H1 (cell line): Measurements from ENCODE around the gene STX5.

Experiments
- GABPA ChIP-seq: IDR thresholded peaks from 2 replicates; pipeline ENCODE4 v1.6.1; 2011; ENCODE audit warnings: mild to moderate bottlenecking, low read length, moderate library complexity, borderline replicate concordance; ENCODE audit not compliant: insufficient read depth
- JUN ChIP-seq: IDR thresholded peaks from 2 replicates; pipeline ENCODE4 v1.6.1; 2011; ENCODE audit warnings: low read depth, mild to moderate bottlenecking, improper control_type of control experiment, low read length
- POLR2A ChIP-seq, 2 experiments: IDR thresholded peaks; 1 replicate in 1 of 2; 2 replicates in 1 of 2; pipeline ENCODE4 v1.6.1; 2011; ENCODE audit warnings: low read depth in 2 of 2, low read length in 2 of 2, mild to moderate bottlenecking in 2 of 2; ENCODE audit errors: control extremely low read depth in 1 of 2
- SIN3A ChIP-seq, 2 experiments: IDR thresholded peaks in 1 of 2; conservative IDR thresholded peaks in 1 of 2; 2 replicates each; pipeline ENCODE4 v1.6.1; 2011 to 2012; ENCODE audit warnings: low read length in 2 of 2, improper control_type of control experiment in 1 of 2, low read depth in 1 of 2, mild to moderate bottlenecking in 1 of 2
- TBP ChIP-seq: IDR thresholded peaks from 2 replicates; pipeline ENCODE4 v1.6.1; 2011; ENCODE audit warnings: low read depth, low read length, improper control_type of control experiment
- TF ChIP-seq, protein P1 (sequence below), 3 experiments: IDR thresholded peaks; 1 replicate in 2 of 3; 2 replicates in 1 of 3; pipeline versions ENCODE4 v1.5.1 to v1.6.1; 2011; ENCODE audit warnings: low read length in 3 of 3, mild to moderate bottlenecking in 3 of 3, inconsistent platforms in 2 of 3, low read depth in 1 of 3, moderate library complexity in 1 of 3; ENCODE audit not compliant: insufficient read depth in 1 of 3; ENCODE audit errors: control extremely low read depth in 1 of 3

DNA sequence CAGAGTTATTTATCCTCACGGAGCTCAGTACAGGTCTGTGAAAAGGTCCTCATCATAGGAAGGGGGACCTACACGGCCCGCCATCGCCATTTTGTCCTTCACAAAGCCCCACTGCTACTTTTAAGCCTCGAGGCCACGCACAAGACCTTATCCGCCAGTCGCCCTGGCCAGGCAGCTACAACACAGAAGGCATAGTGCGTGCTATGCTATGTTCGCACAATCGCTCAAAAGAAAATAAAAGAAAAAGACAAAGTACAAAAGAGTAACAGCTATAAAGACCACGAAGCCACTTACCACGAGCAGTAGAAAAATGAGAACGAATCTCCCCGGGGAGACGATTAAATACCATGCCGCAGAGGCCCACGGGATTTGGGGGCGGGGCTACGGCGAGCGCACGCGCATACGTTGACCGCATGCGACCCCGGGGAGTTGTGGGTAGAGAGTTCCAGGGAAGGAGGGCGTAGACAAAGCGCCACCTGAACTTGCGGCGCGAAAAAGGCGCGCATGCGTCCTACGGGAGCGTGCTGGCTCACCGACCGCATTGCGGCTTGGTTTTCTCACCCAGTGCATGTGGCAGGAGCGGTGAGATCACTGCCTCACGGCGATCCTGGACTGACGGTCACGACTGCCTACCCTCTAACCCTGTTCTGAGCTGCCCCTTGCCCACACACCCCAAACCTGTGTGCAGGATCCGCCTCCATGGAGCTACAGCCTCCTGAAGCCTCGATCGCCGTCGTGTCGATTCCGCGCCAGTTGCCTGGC is 23.9 kb upstream of the STX5 start:
- TF ChIP-seq POLR2A (IDR thresholded peaks at IDR 0.05; ENCODE audit: control extremely low read depth in 1 of 2, low read depth in 2 of 2, low read length in 2 of 2), result peak; percentile 98 to 99
- TF ChIP-seq JUN, result no peak
- peak; percentile 82 to 86; a peak in 3 of 4 replicates for TF ChIP-seq SIN3A (conservative IDR thresholded peaks at IDR 0.05 in 1 of 2, IDR thresholded peaks at IDR 0.05 in 1 of 2; ENCODE audit: low read depth in 1 of 2, low read length in 2 of 2)
- TF ChIP-seq, protein P1, sequence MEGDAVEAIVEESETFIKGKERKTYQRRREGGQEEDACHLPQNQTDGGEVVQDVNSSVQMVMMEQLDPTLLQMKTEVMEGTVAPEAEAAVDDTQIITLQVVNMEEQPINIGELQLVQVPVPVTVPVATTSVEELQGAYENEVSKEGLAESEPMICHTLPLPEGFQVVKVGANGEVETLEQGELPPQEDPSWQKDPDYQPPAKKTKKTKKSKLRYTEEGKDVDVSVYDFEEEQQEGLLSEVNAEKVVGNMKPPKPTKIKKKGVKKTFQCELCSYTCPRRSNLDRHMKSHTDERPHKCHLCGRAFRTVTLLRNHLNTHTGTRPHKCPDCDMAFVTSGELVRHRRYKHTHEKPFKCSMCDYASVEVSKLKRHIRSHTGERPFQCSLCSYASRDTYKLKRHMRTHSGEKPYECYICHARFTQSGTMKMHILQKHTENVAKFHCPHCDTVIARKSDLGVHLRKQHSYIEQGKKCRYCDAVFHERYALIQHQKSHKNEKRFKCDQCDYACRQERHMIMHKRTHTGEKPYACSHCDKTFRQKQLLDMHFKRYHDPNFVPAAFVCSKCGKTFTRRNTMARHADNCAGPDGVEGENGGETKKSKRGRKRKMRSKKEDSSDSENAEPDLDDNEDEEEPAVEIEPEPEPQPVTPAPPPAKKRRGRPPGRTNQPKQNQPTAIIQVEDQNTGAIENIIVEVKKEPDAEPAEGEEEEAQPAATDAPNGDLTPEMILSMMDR (IDR thresholded peaks at IDR 0.05; ENCODE audit: control extremely low read depth in 1 of 3, insufficient read depth in 1 of 3, low read depth in 1 of 3, low read length in 3 of 3), result no peak
- peak; percentile 99 for TF ChIP-seq TBP
- no peak for TF ChIP-seq GABPA
